ENCODE results near the gene ABLIM2.

The ABLIM2 gene

DNA sequence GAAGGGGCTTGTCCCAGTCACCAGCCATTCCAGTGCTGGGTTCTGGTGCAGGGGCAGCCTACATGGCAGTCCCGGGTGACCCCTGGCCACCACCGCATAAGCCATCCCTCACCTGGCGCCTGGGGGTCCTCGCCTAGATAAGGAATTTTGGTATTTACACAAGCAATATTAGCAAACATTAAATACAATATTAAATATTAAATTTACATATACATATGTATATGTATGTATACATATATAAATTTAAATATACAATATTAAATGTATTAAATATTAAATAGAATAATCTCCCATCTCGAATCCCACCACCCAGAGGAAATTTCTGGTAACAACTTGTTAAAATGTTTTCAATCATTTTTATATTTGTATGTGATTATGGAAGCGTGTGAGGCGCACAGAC is 114.4 kb downstream of the ABLIM2 start:
- DNase-seq (ENCODE audit: low spot score): no peak

DNA sequence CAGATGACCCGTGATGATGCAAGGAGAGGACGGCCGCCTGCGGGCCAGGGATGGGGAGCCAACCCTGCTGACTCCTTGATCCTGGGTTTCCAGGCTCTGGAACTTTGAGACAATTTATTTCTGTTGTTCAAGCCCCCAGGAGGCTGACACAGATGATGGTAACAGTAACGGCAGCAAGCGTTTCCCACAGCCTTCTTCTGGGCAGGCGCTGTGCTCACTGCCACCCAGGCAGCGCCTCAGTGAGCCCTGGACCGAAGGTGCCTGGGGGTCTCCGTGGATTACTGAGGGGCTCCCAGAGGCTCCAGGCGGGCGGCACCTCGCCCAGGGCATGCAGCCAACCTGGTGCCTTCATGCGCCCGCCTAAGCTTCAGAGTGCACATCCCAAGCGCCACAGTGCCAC is 115.0 kb downstream of the ABLIM2 start:
- DNase-seq (ENCODE audit: low spot score): no peak

DNA sequence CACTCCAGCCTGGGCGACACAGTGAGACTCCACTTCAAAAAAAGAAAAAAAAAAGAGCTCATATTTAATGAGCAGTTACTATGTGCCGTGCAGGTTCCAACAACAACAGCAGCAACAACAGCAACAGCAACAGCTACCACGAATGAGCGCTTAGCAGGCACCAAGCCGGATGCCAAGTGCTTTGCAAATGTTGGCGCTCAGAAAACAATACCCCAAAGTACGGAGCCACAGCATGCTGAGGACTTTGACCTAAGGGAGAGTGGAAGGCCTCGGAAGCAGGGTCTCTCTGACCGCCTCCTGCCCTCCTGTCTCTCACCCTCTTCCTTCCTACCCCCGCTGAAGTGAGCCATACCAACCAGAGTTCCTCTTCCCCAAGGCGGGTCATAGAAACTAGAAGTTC is 116.7 kb downstream of the ABLIM2 start:
- no peak for DNase-seq (ENCODE audit: low spot score)

DNA sequence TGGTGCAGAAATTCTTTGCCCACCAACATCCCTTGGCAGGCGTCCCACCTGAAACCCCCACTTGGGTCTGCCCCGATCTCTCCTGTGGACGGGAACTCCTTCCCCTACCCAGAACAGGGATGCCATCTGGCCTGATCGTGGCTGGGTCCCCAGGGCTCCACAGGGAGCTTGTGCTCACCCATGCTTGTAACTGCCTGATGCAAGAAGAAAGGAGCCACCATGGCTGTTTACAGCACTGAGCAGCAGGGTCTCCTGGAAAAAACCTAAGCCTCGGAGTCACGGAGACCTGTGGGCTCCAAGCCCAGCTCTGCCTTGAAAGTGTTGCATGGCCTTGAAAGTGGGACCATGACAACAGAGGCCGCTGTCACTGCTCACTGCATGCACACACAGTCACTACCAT is 117.4 kb downstream of the ABLIM2 start:
- no peak for DNase-seq (ENCODE audit: low spot score)

DNA sequence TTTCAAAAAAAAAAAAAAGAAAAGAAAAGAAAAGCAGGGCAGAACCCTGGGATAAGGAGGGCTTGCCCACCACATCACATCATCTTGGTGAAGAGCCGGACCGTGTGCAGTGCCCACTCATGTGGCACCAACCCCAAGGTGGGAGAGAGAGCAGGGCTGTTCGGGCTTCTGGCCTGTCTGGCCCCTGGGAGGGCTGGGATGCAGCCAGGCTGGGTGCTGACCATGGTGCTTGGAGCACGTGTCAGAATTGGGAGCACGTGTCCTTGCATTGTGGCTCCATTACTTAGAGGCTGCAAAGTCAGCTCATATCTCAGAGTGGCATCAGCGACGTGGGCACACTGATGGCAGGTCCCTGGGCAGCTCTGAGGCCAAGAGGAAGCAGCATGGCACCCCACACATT is 118.0 kb downstream of the ABLIM2 start:
- no peak for DNase-seq (ENCODE audit: low spot score)

DNA sequence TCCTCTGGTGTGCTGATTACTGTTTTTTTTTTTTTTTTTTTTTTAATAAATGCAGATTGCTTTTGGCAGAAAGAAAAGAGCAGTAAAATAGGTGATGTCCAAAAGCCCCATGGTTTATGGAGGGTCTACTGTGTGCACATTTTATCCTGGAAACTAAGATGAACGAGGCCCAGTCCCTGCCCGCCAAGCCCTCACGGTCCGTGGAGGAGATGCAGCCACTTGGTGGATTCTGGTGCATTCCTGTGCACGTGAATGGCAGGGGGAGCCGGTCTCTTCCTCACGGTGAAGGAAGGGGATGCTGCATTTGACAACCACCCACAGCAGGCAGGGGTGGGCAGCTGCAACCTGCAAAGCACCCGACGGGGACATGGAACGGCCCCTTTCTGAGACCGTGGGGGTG is 118.8 kb downstream of the ABLIM2 start:
- no peak for DNase-seq (ENCODE audit: low spot score)

DNA sequence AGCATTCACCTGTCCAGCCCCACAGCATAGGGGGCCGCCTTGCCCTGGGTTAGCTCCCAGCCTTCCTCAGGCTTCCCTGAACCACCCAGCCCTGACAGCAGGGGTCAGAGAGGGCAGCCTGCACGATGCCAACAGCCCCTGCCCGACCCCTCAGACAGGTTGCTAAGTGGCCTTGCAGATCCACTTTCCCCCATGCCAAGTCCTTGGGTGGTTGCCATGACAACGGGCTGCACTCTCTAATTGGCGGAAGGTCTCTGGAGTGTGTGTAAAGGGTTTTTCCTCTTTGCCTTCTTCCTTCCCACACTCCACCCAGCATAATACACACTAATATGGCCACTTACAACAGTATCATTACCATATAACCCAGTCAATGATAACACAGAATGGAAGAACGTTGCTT is 119.3 kb downstream of the ABLIM2 start:
- no peak for DNase-seq (ENCODE audit: low spot score)

DNA sequence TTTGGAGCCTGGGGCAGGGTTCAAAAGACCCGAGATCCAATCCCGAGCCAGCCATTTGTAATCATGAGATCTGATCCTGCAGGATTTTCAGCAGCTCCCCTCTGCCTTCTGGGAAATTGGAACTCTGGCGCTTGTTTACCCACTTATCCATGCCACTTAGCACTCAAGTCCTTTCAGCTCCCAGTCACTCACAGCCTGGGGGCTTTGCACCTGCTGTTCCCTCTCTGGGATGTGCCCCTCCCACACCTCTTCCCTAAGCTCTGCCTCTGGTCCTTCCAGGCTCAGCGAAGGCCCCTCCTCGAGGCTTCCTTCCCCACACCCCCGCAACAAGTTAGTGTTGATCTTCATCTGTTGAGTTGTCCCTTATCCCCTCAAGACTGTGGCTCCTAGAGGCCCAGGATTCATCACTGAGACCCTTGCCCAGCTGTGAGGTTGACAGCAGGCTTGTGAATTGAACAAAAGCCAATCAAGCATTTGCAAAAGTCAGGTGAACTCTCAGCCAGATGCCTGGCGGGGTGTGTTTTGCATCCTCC is 119.8 kb downstream of the ABLIM2 start:
- no peak for DNase-seq (ENCODE audit: low spot score)

DNA sequence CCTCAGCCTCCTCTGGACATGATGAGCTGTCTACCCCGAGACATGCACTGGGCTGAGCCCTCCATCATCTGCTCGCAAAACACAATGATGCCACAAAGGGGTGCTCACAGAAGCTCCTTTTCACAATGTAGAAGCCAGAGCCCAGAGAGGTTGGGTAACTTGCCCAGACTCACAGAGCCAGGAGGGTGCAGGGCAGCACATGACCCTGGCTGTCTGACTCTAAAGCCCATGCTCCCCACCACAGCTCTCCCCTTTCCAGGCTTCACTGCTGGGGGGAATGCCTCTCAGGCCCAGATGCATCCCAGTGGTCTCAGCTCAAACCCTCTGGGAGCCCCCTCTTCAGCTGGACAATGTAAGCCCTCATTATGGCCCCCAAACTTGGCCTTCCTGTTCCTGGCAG is 120.5 kb downstream of the ABLIM2 start:
- DNase-seq (ENCODE audit: low spot score): no peak

DNA sequence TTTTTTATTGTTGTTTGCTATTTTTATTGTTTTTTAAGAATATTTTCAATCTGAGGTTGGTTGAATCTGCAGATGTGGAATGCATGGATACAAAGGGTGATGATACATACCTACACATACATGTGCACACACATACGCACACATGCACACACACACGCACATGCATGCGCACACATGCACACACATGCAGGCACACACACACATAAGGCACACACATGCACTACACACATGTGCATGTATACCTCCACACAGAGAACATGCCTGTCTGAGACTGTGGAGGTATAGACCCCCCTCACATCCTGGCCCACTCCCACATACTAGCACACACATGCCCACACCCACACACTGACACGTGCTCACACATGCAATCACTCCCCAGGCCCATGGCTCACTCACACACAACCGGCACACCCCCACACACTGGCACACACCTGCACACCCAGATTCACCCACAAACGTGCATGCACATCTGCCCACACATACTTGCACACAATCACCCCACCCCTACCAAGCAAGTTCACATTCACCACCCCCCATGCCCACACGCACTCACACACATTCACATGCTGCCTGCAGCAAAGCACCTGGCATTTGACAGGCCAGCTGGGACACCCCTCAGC is 121.4 kb downstream of the ABLIM2 start:
- DNase-seq (ENCODE audit: low spot score): no peak

DNA sequence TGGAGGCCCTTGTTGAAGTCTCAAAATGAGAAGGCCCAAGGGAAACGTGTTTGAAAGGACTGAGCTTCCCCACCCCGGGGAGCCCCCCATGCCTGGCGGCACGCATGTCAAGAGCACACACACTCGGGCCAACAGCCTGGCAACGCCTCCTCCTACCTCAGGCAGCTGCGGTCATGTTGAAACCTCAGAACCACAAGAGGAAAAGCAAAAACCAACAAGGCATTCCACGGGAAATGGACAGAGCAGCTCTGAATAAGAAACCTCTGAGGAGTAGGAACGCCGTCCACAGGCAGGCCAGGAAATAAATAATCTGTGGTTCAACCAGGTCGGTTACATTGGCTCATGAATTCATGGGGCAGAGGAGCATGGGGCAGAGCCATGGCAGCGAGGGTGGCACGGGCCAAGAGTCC is 123.2 kb downstream of the ABLIM2 start:
- DNase-seq (ENCODE audit: low spot score): peak; percentile 41

DNA sequence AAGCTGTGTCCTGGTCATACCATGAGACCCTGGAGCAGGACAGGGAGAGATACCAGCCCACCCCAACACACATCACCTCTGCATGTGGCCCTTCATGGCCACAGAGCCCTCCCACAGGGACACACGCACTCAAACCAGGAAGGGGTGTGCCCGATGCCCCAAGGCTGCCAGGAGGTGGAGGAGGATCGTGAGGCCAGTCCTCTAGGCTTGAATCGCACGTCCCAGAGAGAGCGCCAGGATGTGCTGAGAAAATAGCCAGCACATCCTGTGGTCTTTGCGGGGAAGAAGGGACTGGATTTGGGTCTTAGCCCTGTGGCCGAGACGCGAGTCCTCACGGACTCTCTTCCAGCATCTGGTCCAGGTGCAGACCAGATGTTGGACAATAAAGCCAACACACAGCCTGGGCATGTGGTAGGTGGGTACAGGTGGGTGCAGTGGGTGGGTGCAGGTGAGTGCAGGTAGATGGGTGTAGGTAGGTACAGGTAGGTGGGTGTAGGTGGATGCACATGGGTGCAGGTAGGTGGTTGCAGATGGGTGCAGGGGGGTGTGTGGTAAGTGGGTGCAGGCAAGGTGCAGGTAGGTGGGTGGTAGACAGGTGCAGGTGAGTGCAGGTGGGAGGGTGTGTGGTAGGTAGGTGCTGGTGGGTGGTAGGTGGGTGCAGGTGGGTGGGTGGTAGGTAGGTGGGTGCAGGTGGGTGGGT is 124.6 kb downstream of the ABLIM2 start:
- DNase-seq (ENCODE audit: low spot score): no peak

DNA sequence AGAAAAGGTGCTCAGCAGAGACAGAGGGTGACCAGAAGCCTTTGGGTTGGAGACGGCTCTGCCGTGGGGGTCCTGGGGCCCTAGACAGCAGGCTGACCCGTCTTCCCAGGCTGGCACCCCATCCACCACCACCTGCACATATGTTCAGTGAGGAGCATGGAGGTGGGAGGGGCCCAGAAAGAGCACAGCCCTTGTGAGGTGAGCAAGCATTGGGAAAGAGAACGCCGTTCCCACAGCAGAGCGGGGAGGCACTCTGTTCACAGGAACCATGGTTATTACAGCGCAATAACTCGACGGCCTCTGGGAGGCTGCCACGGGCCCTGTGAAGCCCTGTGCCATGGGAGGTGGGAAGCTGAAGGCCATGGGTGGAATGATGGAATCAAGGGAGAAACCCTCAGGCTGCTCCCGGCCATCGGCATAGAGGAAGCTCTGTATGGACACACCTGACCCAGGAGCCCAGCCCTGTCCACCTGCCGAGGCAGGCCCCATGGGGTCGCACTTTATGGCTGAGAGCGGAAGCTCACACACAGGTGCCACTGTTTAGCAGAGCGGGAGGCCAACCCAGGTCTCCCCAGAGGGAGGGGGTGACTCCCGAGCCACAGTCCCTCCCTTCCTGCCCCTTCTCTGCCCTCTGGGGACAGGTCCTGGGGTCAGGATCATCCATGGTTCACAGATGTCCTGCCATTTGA is 125.4 kb downstream of the ABLIM2 start:
- DNase-seq (ENCODE audit: low spot score): no peak

DNA sequence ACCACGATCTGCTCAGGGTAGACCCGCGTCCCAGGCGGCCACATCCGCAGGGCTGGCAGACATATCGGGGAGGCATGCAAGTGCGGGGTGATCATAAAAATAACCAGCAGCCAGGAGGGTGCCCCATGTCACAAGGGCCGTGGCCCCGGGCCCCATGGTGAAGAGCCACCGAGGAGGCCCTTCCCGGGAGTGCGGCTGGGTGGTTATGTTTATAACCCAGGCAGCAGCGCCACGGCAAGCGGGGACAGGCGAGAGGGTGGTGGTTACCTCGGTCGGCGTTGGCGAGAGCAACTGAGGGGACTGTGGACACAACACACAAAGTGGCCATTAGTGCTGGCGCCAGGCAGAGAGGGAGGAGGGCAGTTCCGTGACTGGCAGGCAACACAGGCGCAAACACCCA is 126.2 kb downstream of the ABLIM2 start:
- no peak for DNase-seq (ENCODE audit: low spot score)

DNA sequence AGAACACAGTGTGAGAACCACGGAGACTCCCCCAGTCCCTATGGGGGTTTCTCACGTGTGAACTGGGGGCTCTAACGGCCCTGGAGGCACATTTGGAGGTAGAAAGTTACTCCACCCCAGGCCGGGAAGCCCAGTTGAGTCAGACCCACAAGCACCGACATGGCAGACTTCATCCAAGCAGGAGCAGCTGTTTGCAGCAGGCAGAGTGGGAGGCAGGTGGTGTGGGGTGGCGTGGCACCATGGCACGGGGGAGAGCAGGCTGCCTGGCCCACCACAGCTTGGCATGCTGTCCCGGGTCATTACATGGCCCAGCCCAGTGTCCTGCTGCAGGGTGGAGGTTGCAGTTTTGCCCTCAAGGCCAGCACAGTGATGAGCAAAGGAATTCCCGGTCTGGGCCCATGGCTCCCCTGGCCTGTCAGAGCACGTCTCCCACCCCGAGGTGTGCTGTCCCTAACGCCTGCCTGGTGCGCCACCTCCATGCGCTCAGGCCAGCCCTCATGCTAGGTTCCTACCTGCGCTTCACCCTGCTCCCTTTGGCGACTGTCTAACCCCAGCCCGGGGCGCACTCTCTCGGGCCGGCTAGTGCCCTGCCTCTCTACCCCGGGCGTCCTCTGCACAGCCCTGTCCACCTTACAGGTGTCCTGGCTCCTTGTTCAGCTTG is 128.4 kb downstream of the ABLIM2 start:
- no peak for DNase-seq (ENCODE audit: low spot score)

DNA sequence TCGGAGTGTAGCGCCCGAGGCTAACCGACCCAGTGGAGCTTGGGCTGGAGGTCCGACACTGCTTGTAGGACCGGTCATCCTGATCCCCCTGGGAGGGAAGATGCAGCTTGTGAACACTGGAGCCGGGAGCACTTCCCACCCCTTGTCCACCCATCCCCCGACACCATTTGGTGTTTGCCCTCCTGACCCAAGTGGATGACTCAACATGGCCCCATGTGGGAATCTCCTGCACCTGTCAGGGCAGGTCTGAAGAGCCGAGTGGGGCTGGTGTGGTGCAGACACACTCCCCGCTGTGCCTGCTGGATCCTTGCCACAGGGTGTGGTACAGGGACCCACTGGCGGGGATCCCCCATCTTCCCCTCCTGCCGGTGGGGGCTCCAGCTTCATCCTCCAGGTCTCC is 128.9 kb downstream of the ABLIM2 start:
- DNase-seq (ENCODE audit: low spot score): no peak

DNA sequence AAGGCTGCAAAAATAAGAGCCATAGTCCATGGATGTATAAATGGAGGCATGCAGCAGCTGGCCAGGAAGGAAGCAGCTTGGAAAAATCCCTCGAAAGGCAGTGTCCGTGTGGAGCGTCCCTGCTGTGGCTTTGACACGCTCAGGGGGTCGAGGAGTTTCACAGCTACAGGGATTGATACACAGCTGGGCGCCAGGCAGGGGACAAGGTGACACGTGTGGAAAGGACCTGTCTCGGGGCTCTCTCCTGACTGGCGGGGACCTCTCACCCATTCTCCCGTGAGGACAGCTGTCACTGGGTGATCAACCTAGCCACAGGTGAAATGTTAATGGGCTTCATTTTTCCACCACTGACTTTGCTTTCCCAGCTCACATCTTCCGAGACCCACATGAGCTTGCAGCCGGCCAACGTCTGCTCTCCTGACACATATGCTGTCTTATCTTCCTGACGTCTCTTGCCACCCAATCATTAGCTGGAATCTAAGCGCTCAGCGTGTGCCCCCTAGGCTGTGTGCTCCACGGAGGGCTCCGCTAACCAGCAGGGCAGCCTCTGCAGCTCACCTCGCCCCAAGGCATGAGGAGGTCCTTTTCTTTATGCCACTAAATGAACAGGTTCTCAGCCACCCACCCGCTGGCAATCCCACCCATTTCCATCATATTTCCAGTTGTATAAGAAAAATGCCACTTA is 129.6 kb downstream of the ABLIM2 start:
- DNase-seq (ENCODE audit: low spot score): no peak

DNA sequence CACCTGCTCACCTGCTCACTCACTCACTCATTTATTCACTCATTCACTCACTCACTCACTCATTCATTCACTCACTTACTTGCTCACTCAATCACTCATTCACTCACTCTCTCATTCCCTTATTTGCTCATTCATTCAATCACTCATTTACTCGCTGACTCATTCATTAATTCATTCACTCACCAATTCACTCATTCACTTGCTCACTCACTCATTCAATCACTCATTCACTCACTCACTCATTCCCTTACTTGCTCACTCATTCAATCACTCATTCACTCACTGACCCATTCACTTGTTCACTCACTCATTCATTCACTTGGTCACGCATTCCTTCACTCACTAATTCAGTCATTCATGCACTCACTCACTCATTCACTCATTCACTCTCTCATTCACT is 130.2 kb downstream of the ABLIM2 start:
- no peak for DNase-seq (ENCODE audit: low spot score)

DNA sequence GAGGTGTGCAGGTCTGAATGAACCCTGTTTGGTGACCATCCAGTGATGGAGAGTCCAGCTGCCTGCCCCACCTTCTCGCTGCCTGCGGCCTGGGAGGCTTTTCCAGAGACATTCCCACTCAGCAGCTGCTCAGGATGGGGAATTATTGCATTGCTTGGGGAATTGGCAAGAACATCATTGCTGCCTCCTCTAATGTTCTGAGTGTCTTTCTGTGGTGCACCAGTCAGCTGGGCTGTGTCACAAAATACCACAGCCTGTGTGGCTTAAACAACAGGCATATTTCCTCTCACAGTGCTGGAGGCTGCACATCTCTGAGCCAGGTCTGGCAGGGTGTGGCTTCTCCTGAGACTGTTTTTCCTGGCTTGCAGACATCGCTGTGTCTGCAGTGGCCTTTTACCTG is 132.2 kb downstream of the ABLIM2 start:
- no peak for DNase-seq (ENCODE audit: low spot score)

DNA sequence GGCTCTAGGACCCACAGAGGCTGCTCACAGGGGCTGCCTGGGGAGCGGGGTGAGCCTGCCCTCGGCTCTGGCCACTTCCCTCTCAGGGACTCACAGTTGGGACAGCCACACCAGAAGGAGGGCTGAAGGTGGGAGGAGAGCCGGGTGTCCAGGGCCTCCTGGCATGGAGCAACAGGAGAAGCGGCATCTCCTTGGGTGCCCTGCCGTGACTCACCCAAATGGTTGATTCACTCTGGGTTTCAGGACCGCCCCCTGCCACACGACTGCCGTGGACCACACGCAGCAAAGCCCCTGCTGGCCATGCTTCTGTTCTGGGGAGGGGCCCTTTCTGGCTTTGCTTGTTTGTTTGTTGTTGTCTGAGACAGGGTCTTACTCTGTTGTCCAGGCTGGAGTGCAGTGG is 132.9 kb downstream of the ABLIM2 start:
- DNase-seq (ENCODE audit: low spot score): no peak

DNA sequence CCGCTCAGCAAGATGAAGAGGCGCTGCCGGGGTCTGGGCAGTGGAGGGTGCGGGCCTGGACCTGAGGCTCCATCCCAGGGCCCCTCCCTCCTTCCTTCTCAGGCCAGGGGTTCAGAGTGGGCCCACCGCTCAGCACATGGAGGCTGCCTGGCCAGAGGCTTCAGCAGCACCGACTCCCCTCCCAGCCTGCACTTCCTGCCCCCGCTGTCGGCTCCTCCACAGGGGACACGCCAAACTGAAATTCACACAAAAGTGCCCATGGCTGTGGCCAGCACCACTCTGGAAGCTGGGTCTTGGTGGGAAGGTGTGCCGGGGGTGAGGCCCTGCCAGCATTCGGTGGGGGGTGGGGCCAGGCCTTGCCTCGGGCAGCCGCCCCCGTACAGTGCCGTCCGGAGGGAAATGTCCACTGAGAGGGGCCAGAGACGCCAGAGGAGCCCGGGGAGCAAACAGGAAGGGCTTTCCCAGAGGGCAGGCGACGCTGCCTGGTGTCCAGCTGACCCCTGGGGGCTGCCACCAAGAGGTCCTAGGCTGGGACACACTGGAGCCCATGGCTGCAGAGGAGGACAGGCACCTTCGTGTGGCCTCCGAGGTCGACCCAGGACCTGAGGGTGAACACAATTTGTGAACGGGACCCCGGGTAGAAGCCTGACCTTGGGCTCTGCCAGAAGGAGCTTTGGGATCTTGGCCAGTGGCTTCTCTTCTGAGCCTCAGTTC is 134.4 kb downstream of the ABLIM2 start:
- DNase-seq (ENCODE audit: low spot score): no peak

DNA sequence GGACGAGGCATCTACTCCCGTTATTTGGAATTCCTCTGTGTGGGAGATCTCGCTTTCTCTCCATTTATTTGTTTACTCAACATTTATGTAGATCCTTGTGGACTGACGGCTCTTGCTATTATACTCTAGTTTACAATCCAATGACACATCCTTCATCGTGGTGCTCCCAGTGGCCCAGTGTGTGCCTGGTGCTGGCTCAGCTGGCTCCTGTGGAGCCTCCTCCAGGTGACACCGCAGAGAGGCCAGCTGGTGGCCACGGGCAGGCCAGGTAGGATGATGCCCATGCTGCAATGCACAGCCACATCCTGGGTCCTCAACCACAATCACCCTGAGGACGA is 134.9 kb downstream of the ABLIM2 start:
- DNase-seq (ENCODE audit: low spot score): no peak
